H1 (cell line): Measurements from ENCODE around the gene IL31. TPM values are rescaled to one million over a fixed set of nuclear protein-coding genes. Genes with fewer than 3 reads are reported as not detected.

Experiments used
- BACH1 ChIP-seq: IDR thresholded peaks from 2 replicates; pipeline ENCODE4 v1.6.1; 2012; ENCODE audit warnings: low read length, improper control_type of control experiment
- BCL11A ChIP-seq, 2 experiments: IDR thresholded peaks; one replicate each; pipeline ENCODE4 v1.6.1; 2011; ENCODE audit warnings: low read depth in 2 of 2, low read length in 2 of 2, mild to moderate bottlenecking in 2 of 2
- CBX8 ChIP-seq: fragments of 300-800, 300-1000 bp; sonication (generic); IDR thresholded peaks from 2 replicates; pipeline ENCODE4 v1.7.1; 2016; ENCODE audit warnings: low read depth, low read length, borderline replicate concordance
- CEBPB ChIP-seq: IDR thresholded peaks from 2 replicates; pipeline ENCODE4 v1.6.1; 2012; ENCODE audit warnings: low read depth, low read length
- PHF8 ChIP-seq: fragments of 200-600 bp; sonication (generic); conservative IDR thresholded peaks from 2 replicates; pipeline ENCODE4 v1.7.1; 2012; ENCODE audit warnings: low read depth, mild to moderate bottlenecking, inconsistent platforms, low read length, moderate library complexity
- polyA plus RNA-seq, 7 experiments: library from polyadenylated mRNA; depleted of rRNA in 3 of 7; stranded (reverse) in 5 of 7; unstranded in 2 of 7; fragments of >200 nt in 5 of 7; fragments of 200-250 nt in 2 of 7; gene quantifications; 1 replicate in 5 of 7; 2 replicates in 1 of 7; 4 replicates in 1 of 7; pipeline versions ENCODE4 v1.2.1 to v1.2.3, GENCODE V29; 2011 to 2013; ENCODE audit warnings: missing spikeins in 2 of 7, mixed read lengths in 2 of 7
- total RNA-seq: library from RNA; stranded (reverse); fragmentation: NEBNext Ultra II Directional; extraction: Animal tissue kit (Norgen Biotek cat#: 25700); gene quantifications from 2 replicates; pipeline ENCODE4 v1.2.1, GENCODE V29; 2021
- TF ChIP-seq, protein P1 (sequence below): IDR thresholded peaks from 2 replicates; pipeline ENCODE4 v1.6.1; 2011; ENCODE audit warnings: low read depth, mild to moderate bottlenecking, low read length; ENCODE audit not compliant: insufficient read depth

The IL31 gene
- total and polyA plus RNA-seq, 2 of the 8 experiments (the other 6 are each of a cell fraction or from before 2014, with no cell fraction given), result not detected

DNA sequence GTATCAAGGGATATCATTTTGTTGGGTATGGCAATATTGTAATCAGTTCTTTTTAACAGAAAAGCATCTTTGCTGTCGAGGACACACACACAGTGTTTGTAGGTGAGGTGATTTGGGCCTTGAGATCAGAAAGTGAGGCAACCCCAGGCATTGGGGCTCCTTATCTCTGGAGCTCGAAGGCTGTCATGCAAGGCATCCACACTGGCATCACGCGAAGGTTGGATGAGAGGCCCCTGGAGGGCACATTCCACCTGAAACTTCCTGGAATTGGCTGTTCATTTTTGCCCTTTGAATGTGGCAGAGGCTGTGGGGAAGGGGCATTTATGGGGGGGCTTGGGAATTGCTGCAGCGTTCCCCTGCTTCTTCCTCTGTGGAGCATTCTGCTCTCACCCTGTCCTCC lies 45.5 kb downstream of the IL31 start (continued):
- TF ChIP-seq BACH1 (no peak), PHF8 (no peak), BCL11A (IDR thresholded peaks at IDR 0.05; ENCODE audit: low read depth in 2 of 2, low read length in 2 of 2) (no peak), CBX8 (no peak), CEBPB (no peak)
- TF ChIP-seq, protein P1, sequence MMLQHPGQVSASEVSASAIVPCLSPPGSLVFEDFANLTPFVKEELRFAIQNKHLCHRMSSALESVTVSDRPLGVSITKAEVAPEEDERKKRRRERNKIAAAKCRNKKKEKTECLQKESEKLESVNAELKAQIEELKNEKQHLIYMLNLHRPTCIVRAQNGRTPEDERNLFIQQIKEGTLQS, result no peak
